Urinary bladder (tissue), 4 donors: Measurements from ENCODE around the gene PWWP2B. TPM values are rescaled to one million over a fixed set of nuclear protein-coding genes. Genes with fewer than 3 reads are reported as not detected.

Experiments
- DNase-seq: peaks from one replicate; pipeline ENCODE4 v3.0.0-alpha.2; 2015; ENCODE audit errors: extremely low spot score
- H3K27ac ChIP-seq: one replicate; pipeline ENCODE4 v1.5.1; 2013; ENCODE audit warnings: low read depth, mild to moderate bottlenecking, moderate library complexity
- H3K36me3 ChIP-seq: one replicate; pipeline ENCODE4 v1.6.1; 2013; ENCODE audit warnings: mild to moderate bottlenecking, moderate library complexity; ENCODE audit not compliant: insufficient read depth
- H3K4me1 ChIP-seq: one replicate; pipeline ENCODE4 v1.6.1; 2013; ENCODE audit warnings: mild to moderate bottlenecking, moderate library complexity; ENCODE audit not compliant: insufficient read depth
- H3K4me3 ChIP-seq: one replicate; pipeline ENCODE4 v1.5.1; 2013; ENCODE audit warnings: low read depth, low read length
- WGBS: extraction: QIAGEN DNeasy Blood & Tissue Kit; methylation state at CpG from one replicate; pipeline ENCODE4 v1.1.7; 2013; 5-methylcytosine and 5-hydroxymethylcytosine counted together
- polyA plus RNA-seq: library from polyadenylated mRNA; stranded (reverse); fragments of 200-250 nt; gene quantifications from one replicate; pipeline ENCODE4 v1.2.3, GENCODE V29; 2013
- total RNA-seq: library from RNA; depleted of rRNA; stranded (reverse); fragments of >200 nt; gene quantifications from one replicate; pipeline ENCODE4 v1.2.3, GENCODE V29; 2014
- donor health status: healthy with polysubstance abuse.
- donor health status: healthy.

Gene PWWP2B
- total and polyA plus RNA-seq, 2 donors, result 6.8 to 16.6 TPM

DNA sequence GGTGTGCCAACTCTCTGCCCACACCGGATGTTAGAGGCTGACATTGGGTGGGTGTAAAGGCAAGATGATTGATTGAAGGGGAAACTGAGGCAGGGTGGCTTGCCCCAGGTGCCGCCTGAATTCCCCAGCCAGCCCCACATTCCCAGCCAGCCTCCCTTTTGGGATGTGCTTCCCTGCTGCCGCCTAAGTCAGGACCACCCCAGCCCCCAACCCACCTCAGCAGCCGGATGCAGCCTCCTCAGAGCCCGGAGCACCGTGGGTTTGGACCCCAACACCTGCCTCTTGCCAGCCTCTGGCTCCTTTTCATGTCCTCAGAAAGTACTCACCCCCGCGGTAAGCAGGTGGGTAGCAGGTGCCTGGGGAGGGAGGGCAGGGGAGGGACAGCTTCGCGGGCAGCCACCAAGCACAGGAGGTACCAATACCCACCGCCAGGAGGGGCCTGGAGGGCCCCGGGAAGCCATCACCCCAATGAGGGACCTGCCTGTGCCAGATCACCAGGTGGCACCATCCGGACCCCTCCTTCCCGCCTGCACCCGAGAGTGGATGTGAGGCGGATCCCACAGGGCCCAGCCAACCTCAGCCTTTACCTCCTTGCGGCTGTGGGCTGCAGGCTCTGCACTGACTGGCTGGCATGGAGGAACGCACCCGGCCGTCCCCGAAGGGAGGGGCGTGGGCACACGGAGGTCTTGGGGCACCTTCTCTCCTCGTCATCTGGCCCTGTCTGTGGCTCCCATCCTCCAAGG lies 60.5 kb downstream of the PWWP2B start:
- no peaks in the 10 kb centered on the region for H3K36me3 ChIP-seq
- H3K4me1 ChIP-seq, result no peaks in the 10 kb centered on the region
- no peak overlapping the region for H3K4me3 ChIP-seq
- H3K27ac ChIP-seq, result no peak overlapping the region
- WGBS, result 79% methylated on average over 24 of the region's 24 CpGs
- DNase-seq, result no peak

DNA sequence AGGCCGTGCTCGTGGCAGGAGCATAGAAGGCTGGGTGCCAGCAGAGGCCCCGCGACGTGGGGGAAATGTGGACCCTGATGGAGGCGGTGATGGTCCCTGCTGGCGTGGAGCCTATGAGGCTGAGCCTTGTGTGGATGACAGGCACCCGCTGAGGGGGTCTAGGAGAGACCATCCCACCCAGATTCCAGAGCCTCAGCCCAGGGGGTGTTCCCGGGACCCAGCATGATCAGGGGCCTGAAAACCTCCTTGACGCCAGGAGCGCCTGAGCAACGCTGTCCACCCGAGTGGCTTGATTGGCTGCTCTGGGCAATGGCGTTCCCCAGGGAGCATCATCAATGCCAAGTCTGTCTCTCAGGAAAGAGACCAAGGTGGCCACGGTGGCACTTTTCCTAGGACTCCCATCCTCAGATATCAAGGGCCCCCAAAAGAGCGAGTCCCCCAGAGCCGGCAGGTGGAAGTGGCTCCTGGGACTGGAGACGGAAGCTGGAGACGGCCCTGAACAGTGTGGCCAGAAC lies 61.1 kb downstream of the PWWP2B start:
- Histone ChIP-seq H3K4me1 (no peaks in the 10 kb centered on the region), H3K4me3 (no peak overlapping the region), H3K36me3 (no peaks in the 10 kb centered on the region), H3K27ac (no peak overlapping the region)
- no peak for DNase-seq
- WGBS, result 54% methylated on average over 19 of the region's 19 CpGs

DNA sequence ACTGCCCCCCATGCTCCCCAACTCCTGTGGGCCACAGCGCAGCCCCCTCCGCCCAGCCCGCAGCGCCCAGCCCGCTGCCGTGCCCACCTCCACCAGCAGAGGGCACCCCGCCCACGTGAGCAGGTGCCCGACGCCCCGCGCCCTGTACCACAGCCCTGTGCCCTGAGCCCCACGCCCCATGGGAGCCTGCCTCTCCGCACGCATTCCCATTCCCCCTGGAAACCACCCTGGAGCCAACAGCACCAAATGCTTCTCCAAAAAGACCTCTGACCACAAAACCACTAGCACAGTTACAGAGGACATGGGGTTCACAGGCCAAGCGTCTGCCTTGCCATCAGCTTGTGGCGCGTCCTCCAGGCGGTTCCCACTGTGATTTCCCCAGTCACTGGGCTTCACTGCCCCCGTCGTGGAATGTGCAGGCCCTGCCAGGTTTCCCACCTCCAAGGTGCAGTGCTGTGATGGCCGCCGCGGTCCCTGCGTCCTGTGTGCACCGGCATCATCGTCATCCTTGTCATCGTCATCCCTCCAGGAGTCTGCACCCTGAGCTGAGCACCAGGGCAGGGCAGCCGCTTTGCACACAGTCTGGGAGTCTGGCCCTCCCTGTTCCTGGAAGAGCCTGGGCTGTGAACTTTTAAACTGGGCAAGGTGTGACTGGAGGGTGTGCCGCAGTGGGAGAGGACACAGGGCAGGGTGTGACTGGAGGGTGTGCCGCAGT lies 61.7 kb downstream of the PWWP2B start:
- Histone ChIP-seq H3K36me3 (no peaks in the 10 kb centered on the region), H3K27ac (no peak overlapping the region), H3K4me1 (no peaks in the 10 kb centered on the region), H3K4me3 (no peak overlapping the region)
- WGBS, result 42% methylated on average over 31 of the region's 31 CpGs
- no peak for DNase-seq

DNA sequence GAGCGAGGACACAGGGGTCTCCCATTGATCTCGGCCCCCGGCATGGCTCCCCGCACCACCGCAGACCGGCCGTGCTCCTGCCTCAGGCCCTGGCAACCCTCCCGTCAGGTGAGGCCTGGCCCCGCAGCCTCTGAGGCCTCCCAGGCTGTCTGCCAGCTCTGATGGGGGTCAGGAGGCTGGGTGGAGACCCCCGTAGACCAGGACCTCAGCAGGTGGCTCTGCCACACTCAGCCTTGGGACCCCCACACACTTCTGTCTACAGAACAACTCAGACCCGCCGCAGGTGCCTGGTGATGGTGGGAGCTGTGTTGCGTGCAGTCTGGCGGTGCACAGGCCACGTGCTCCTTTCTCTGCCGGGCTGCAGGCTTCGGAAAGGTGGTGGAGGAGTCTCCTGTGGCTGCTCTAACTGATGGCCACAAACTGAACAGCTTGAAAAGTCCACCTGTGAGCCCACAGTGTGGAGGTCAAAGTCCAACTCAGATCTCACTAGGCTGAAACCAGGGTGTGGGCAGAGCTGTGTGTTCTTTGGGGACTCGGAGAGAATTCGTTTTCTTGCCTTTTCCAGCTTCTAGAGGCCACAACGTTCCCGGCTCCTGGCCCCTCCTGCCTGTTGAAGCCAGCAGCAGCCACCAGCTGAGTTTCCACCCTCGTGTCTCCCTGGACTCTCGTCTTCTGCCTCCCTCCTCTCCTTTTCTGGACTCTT lies 62.5 kb downstream of the PWWP2B start:
- H3K27ac ChIP-seq, result no peak overlapping the region
- no peaks in the 10 kb centered on the region for H3K36me3 ChIP-seq
- WGBS, result 86% methylated on average over 23 of the region's 23 CpGs
- no peak for DNase-seq
- H3K4me3 ChIP-seq, result no peak overlapping the region
- no peaks in the 10 kb centered on the region for H3K4me1 ChIP-seq

DNA sequence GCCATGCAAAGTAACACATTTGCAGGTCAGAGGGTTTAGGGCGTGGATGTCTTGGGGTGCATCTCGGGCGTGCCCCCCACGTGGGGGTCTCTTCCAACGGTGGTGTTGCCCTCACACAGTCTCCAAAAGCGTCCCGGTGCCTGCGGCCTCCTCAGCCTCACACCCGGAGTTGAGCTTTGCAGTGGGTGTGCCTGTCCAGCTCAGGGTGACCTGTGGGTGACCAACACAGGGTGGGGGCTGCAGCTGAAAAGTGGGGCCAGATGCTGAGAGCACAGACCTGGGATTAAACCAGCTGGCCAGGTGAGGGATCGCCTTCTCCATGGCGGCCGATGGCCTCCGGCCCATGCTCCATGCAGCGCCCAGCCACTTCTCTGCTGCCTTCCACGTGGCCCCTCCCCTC lies 63.1 kb downstream of the PWWP2B start:
- WGBS, result 90% methylated on average over 15 of the region's 15 CpGs
- DNase-seq, result no peak
- no peak overlapping the region for H3K27ac ChIP-seq
- no peaks in the 10 kb centered on the region for H3K36me3 ChIP-seq
- no peaks in the 10 kb centered on the region for H3K4me1 ChIP-seq
- H3K4me3 ChIP-seq, result no peak overlapping the region

DNA sequence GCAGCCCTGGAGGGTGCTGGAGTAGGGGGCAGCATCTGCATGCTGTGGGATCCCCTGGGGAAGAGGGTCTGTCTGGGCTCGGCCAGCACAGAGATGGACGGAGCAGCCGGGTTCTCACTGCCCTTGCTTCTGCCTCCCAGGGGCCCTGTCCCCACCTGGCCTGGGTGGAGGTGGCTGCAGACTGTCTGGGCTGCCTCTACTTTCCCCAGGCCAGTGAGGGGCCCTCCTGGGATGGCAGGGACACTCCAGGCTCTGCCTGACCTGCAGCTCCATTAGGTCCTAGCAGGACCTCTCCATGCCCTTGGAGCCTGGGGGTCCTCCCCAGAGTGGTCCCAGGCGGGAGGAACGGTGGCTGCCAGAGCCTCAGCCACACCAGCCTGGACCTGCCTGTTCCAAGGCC lies 63.7 kb downstream of the PWWP2B start:
- WGBS, result 92% methylated on average over 5 of the region's 5 CpGs
- H3K36me3 ChIP-seq, result no peaks in the 10 kb centered on the region
- no peaks in the 10 kb centered on the region for H3K4me1 ChIP-seq
- DNase-seq, result no peak
- H3K27ac ChIP-seq, result no peak overlapping the region
- no peak overlapping the region for H3K4me3 ChIP-seq

DNA sequence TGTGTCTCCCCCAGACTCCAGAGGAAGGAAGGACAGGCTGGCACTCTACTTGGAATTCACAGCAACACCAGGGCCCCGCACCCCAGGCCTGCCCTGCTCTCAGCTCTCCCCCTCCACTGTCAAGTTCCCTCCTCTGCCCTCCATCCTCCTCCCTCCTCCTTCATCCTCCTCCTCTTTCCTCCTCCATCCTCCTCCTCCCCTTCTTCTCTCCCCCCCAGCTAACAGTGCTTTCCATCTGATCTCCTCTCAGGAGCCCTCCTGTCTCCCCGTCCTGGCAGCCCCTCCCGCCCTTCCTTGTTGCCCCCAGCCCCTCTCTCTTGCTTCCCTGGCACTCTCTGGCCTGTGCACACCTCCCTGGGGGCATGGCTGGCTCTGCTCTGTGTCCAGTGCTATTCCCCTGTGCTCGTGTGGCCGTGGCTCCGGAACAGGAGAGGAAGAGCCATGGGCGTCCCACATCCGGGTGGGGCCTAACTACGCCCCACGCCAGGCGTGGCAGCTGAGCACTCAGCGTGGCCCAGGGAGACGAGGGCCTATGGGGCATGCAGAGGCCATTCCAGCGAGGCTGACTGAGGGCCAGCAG lies 64.2 kb downstream of the PWWP2B start:
- no peaks in the 10 kb centered on the region for H3K4me1 ChIP-seq
- H3K4me3 ChIP-seq, result no peak overlapping the region
- no peaks in the 10 kb centered on the region for H3K36me3 ChIP-seq
- no peak for DNase-seq
- WGBS, result 92% methylated on average over 14 of the region's 14 CpGs
- no peak overlapping the region for H3K27ac ChIP-seq

DNA sequence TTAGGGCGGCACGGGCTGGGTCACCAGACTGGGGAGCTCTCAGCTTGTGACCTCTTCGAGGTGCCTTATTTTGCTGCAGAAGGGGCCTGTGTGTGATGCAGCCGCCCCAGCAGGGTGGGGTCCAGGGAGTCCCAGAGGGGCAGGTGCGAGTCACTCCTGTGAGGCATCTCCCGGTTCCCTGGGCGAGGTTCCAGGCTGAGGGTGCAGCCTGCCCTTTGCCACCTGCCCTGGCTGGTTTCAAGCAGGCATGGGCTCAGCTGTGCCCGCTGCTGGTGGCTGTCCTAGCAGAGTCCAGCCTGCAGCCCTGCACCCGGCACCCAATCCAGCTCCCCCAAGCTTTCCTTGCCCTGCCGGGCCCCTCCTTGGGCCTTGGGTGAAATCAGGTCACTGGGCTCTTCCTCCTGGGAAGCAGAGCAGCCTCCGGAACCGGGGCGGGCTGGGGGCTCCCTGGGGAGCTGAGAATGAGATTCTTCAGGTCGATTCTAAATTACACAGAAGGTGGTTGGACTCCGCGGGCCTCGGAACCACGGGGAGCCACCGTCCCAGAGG lies 64.8 kb downstream of the PWWP2B start:
- no peaks in the 10 kb centered on the region for H3K36me3 ChIP-seq
- H3K4me3 ChIP-seq, result no peak overlapping the region
- no peaks in the 10 kb centered on the region for H3K4me1 ChIP-seq
- no peak for DNase-seq
- WGBS, result 85% methylated on average over 19 of the region's 19 CpGs
- no peak overlapping the region for H3K27ac ChIP-seq

DNA sequence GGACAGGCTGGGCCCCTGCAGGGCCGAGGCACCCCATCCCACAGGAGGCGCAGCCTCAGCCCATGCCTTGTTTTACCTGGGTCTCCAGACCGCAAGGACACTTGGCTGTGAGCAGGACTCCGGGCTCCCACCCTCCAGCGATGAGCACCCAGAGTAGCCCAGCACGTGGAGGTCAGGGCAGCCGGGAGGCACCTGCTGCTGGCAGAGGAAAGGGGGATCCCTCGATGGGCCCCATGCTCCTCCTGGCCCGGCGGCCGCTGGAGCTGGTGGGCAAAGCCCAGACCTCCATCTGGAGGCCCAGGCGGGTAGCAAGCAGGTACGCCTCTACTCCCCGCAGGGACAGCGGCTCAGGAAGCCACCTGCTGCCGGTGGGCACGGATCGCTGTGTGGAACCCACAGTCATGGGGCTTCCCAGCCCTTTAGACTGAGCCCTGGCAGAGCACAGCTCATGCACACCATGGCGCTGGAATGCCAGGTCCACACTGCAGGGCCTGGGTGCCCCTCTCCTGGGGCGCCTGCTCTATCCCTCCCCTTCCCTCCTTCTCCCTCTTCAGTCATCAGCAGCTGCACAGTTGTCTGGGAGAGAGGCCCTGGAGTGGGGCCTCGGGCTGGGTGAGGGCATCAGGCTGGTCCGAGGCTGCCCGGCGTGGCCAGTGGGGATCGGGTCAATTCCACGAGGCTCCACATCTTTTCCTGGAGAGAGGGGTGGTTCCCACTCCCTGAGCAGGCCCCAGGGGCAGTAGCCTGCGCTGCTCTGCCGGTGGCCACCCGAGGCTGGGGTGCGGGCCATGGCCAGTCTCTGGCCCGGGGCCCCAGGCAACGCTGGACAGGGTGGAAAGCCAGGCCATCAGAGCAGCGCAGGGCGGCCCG lies 65.7 kb downstream of the PWWP2B start:
- no peak overlapping the region for H3K4me3 ChIP-seq
- no peaks in the 10 kb centered on the region for H3K4me1 ChIP-seq
- no peak for DNase-seq
- no peaks in the 10 kb centered on the region for H3K36me3 ChIP-seq
- 96% methylated on average over 35 of the region's 35 CpGs for WGBS
- no peak overlapping the region for H3K27ac ChIP-seq

DNA sequence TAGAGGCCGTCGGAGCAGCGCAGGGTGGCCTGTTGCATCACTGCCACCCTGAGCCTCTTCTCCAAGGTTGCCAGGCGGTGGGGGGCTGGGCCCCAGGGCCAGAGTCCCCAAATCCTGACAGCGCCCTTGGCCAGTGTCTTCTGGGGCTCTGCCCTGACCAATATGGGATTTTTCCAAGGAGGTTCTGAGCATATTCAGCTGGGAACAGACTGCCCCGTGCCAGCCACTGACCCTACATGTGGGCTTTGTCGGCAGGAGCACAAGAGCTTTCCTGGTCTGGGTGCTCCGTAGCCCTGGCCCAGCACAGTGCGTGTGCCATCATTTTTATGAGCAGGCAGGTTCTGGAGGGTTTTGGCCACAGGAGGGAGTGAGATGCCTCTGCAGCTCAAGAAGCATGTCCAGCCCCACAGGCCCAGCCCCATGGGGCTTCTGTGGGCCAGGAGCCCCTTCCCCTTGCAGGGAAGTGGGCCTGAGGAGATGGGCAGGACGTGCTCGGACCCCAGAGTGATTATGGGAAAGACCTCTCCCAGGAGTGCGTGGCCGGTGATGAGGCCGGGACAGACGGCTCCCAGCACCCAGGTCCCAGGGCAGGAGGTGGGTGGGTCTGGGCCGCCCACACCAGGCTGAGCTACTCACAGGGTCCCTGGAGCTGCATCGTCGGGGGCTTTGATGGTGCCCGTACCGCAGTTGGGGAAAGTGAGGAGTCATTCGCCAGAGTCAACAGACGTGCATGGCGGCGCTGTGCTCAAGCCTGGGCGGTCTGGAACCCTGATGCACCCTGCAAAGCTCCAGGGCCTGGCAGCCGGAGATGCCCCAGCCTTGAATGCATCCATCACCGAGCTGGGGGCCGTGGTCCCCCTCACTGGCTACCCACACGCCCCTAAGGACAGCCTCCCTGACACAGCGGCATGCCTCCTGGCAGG lies 66.6 kb downstream of the PWWP2B start:
- Histone ChIP-seq H3K4me1 (no peaks in the 10 kb centered on the region), H3K36me3 (no peaks in the 10 kb centered on the region), H3K27ac (peak overlapping the region; percentile 52), H3K4me3 (no peak overlapping the region)
- WGBS, result 73% methylated on average over 30 of the region's 30 CpGs
- DNase-seq, result no peak

DNA sequence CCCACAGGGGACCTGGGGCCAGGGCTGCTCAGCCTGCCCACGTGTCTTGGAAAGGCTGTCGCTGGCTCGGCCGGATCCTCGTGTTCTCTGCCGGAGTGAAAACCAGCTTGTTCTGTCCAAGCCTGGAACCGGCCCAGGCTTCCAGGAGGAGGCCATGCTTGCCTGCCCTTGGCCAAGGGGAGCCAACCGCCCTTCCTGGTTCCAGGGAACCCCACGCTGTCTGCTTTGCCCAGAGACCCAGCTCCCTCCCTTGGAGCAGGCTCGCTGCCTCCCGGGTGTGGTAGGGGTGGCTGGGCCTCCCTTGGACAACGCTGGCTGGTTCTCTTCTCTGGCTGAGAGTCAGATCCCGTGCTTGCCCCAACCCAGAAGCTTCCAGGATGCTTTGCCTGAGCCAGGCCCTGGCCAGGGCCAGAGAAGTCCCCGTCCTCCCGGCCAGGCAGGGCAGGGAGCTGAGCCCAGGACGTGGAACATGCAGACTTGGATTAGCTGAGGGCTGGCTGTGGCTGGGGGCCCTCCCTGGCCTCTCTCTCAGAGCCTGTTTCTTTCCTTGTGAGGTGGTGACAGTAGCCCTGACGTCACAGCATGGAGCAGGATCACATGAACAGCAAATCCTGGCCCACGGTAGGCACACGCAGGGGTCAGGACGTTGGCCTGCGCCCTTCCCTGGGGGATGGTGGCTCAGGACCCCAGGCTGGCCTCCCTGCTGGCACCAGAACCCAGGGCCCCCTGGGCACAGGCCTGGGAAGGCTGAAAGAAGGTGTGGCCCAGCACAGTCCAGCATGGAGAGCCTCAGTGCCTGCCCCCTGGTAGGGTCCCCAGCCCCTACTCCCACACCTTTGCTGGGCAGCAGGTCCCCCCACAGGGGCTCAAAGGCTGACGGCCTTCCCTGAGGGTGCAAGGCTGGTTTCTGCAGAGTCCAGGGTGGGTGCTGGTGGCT lies 67.5 kb downstream of the PWWP2B start:
- Histone ChIP-seq H3K4me3 (no peak overlapping the region), H3K27ac (peak overlapping the region; percentile 78), H3K36me3 (no peaks in the 10 kb centered on the region), H3K4me1 (no peaks in the 10 kb centered on the region)
- WGBS, result 31% methylated on average over 22 of the region's 22 CpGs
- DNase-seq, result no peak
